B cell (primary cell): ENCODE results near the gene ANKRD28.

Experiments
- CTCF ChIP-seq: fragments of 200-600 bp; IDR thresholded peaks from one replicate; pipeline ENCODE4 v1.8.0; 2022; ENCODE audit warnings: antibody characterized with exemption, mild to moderate bottlenecking
- EZH2 ChIP-seq: IDR thresholded peaks from 2 replicates; pipeline ENCODE4 v1.6.1; 2012; ENCODE audit warnings: borderline replicate concordance, low read depth, mild to moderate bottlenecking, moderate library complexity, low read length; ENCODE audit not compliant: insufficient read depth, poor library complexity, severe bottlenecking

- TF ChIP-seq CTCF (no peak), EZH2 (no peak)
Observed at GRCh38 chr3:15845475-15845874, 47.7 kb upstream of the ANKRD28 start.
